A549 (cell line): ENCODE measurements around the gene GDF2. TPM values are rescaled to one million over a fixed set of nuclear protein-coding genes. Genes with fewer than 3 reads are reported as not detected.

Experiments used
- ATAC-seq, 2 experiments: fragments of 200-7000 bp in 1 of 2; fragments of >200 bp in 1 of 2; cut with Nextera tagmentation in 1 of 2; cut with Tn5 transposase in 1 of 2; 3 replicates each; pipeline versions ENCODE4 v1.8.0 to v1.9.1; 2018 to 2020; ENCODE audit warnings: mild to moderate bottlenecking in 1 of 2, moderate library complexity in 1 of 2
- CTCF ChIA-PET: fragments of 300-600 bp; sonication (Branson Sonifier 250); formaldehyde crosslinking; extraction: SDS; loops from one replicate; lab custom pipeline; 2021; ENCODE audit warnings: antibody characterized with exemption, inconsistent platforms; lab: Yijun Ruan, JAX
- POLR2A ChIA-PET: fragments of 350-600 bp; formaldehyde crosslinking; extraction: SDS; loops from one replicate; lab custom pipeline; 2021; ENCODE audit warnings: antibody characterized with exemption, inconsistent platforms; lab: Yijun Ruan, JAX
- DNase-seq, 2 experiments: peaks; one replicate each; pipeline versions ENCODE4 v3.0.0 to v3.0.0-alpha.2; 2011 to 2016; ENCODE audit warnings: low read depth in 1 of 2, low spot score in 1 of 2
- FAIRE-seq: peaks from 2 replicates; lab custom pipeline; 2011; peaks lifted over from hg19 to GRCh38; lab: Jason Lieb, UNC
- H3K27ac ChIP-seq, 2 experiments: fragments of >200 bp; sonication (Bioruptor Twin); formaldehyde crosslinking; 3 replicates each; pipeline ENCODE4 v1.5.1; 2016 to 2017
- H3K4me1 ChIP-seq: fragments of >200 bp; sonication (Bioruptor Twin); formaldehyde crosslinking; 3 replicates; pipeline ENCODE4 v1.6.1; 2016
- H3K4me2 ChIP-seq: fragments of >200 bp; sonication (Bioruptor Twin); formaldehyde crosslinking; 3 replicates; pipeline ENCODE4 v1.6.1; 2016
- H3K4me3 ChIP-seq: fragments of >200 bp; sonication (Bioruptor Twin); formaldehyde crosslinking; 3 replicates; pipeline ENCODE4 v1.5.1; 2016
- H3K9me3 ChIP-seq: fragments of >200 bp; sonication (Bioruptor Twin); formaldehyde crosslinking; 3 replicates; pipeline ENCODE4 v1.6.1; 2016
- BHLHE40 ChIP-seq: IDR thresholded peaks from 2 replicates; pipeline ENCODE4 v1.6.1; 2012; ENCODE audit warnings: low read depth, low read length, inconsistent platforms
- CBX8 ChIP-seq: fragments of 200-600 bp; sonication (generic); IDR thresholded peaks from 2 replicates; pipeline ENCODE4 v1.6.1; 2016
- CHD2 ChIP-seq: fragments of 150-350 bp; IDR thresholded peaks from 2 replicates; pipeline ENCODE4 v1.6.1; 2014; ENCODE audit warnings: low read length; ENCODE audit not compliant: partially characterized antibody
- EP300 ChIP-seq, 2 experiments: fragments of >200 bp; sonication (Bioruptor Twin); formaldehyde crosslinking; IDR thresholded peaks; 2 replicates in 1 of 2; 3 replicates in 1 of 2; pipeline ENCODE4 v1.6.1; 2016 to 2017
- GATA3 ChIP-seq: IDR thresholded peaks from 2 replicates; pipeline ENCODE4 v1.6.1; 2012; ENCODE audit warnings: borderline replicate concordance
- HMGXB4 ChIP-seq: fragments of 250-450 bp; sonication (Bioruptor Pico); IDR thresholded peaks from 2 replicates; pipeline ENCODE4 v1.5.0; 2021; ENCODE audit warnings: mild to moderate bottlenecking, moderate library complexity, borderline replicate concordance
- JUN ChIP-seq, 2 experiments: fragments of >200 bp; sonication (Bioruptor Twin); formaldehyde crosslinking; IDR thresholded peaks; 2 replicates in 1 of 2; 3 replicates in 1 of 2; pipeline ENCODE4 v1.6.1; 2016 to 2017
- KDM5A ChIP-seq: fragments of 200-600 bp; sonication (generic); IDR thresholded peaks from 2 replicates; pipeline ENCODE4 v1.6.1; 2016; ENCODE audit warnings: antibody characterized with exemption, mild to moderate bottlenecking
- MAFK ChIP-seq: fragments of 450-650 bp; IDR thresholded peaks from 2 replicates; pipeline ENCODE4 v1.6.1; 2014; ENCODE audit not compliant: partially characterized antibody
- MAX ChIP-seq: IDR thresholded peaks from 2 replicates; pipeline ENCODE4 v1.6.1; 2012
- MYC ChIP-seq: IDR thresholded peaks from 2 replicates; pipeline ENCODE4 v1.6.1; 2012; ENCODE audit warnings: mild to moderate bottlenecking, inconsistent platforms, low read length, improper control_type of control experiment, borderline replicate concordance
- NPAS2 ChIP-seq: fragments of 250-450 bp; sonication (Bioruptor Pico); IDR thresholded peaks from 2 replicates; pipeline ENCODE4 v1.8.0; 2022; ENCODE audit warnings: mild to moderate bottlenecking, moderate library complexity, borderline replicate concordance
- NR3C1 ChIP-seq: fragments of >200 bp; sonication (Bioruptor Twin); formaldehyde crosslinking; IDR thresholded peaks from 3 replicates; pipeline ENCODE4 v1.6.1; 2017
- SMC3 ChIP-seq: fragments of >200 bp; sonication (Bioruptor Twin); formaldehyde crosslinking; IDR thresholded peaks from 3 replicates; pipeline ENCODE4 v1.6.1; 2018; ENCODE audit warnings: inconsistent platforms
- TP53 ChIP-seq: fragments of 250-450 bp; sonication (Bioruptor Pico); IDR thresholded peaks from 2 replicates; pipeline ENCODE4 v1.5.0; 2021; ENCODE audit warnings: mild to moderate bottlenecking, moderate library complexity
- ZFP36 ChIP-seq: fragments of 450-650 bp; IDR thresholded peaks from 2 replicates; pipeline ENCODE4 v1.6.1; 2014; ENCODE audit warnings: borderline replicate concordance; ENCODE audit not compliant: partially characterized antibody
- ZSCAN20 ChIP-seq: fragments of 250-450 bp; sonication (Bioruptor Pico); IDR thresholded peaks from 2 replicates; pipeline ENCODE4 v1.8.0; 2022; ENCODE audit warnings: mild to moderate bottlenecking, moderate library complexity
- WGBS: methylation state at CpG from one replicate; pipeline ENCODE4 v1.1.6; 2017; ENCODE audit errors: missing lambda C conversion rate; 5-methylcytosine and 5-hydroxymethylcytosine counted together
- polyA plus RNA-seq, 4 experiments: library from polyadenylated mRNA; depleted of rRNA in 3 of 4; stranded (reverse); fragments of >200 nt; fragmentation: RNase III in 1 of 4; extraction: RNeasy Plus Mini Kit Qiagen cat#74134 plus additional on column Dnase treatment in 1 of 4; gene quantifications; 2 replicates in 3 of 4; 3 replicates in 1 of 4; pipeline ENCODE4 v1.2.3, GENCODE V29; 2011 to 2017
- TF ChIP-seq, protein P1 (sequence below): IDR thresholded peaks from 2 replicates; pipeline ENCODE4 v1.6.1; 2012
- TF ChIP-seq, protein P2 (sequence below): fragments of 250-450 bp; sonication (Bioruptor Pico); IDR thresholded peaks from 2 replicates; pipeline ENCODE4 v1.5.0; 2020; ENCODE audit warnings: low read depth, mild to moderate bottlenecking, moderate library complexity
- TF ChIP-seq, protein P3 (sequence below): fragments of 200-600 bp; sonication (generic); IDR thresholded peaks from 2 replicates; pipeline ENCODE4 v1.6.1; 2016; ENCODE audit warnings: antibody characterized with exemption, mild to moderate bottlenecking, moderate library complexity
- TF ChIP-seq, protein P4 (sequence below): fragments of >200 bp; sonication (Bioruptor Twin); formaldehyde crosslinking; IDR thresholded peaks from 3 replicates; pipeline ENCODE4 v1.6.1; 2016
- TF ChIP-seq, protein P5 (sequence below): fragments of 150-350 bp; IDR thresholded peaks from 2 replicates; pipeline ENCODE4 v1.6.1; 2014; ENCODE audit warnings: low read depth, mild to moderate bottlenecking, low read length

The GDF2 gene
- polyA plus RNA-seq, 2 of the 4 experiments (the other 2 are of a cell fraction): not detected

DNA sequence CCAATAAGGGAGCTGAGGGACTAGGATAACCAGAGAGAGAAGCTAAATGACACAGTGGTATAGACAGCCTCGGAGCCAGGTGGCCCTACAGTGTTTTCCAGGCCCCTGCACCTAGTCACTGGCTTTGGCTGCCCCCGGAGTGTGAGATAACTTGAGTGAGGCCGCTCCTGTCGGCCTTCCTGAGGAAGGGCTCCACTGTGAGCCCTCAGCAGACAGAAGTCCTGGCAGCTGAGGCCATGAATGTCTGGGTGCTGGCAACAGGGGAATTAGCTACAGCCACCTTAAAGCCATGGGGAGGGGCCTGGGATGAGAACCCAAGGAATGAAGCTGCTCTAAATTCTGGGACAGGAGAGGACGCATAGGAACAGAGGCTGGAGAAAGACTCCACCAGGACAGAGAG is 26.8 kb upstream of the GDF2 start (continued):
- TF ChIP-seq, protein P1, sequence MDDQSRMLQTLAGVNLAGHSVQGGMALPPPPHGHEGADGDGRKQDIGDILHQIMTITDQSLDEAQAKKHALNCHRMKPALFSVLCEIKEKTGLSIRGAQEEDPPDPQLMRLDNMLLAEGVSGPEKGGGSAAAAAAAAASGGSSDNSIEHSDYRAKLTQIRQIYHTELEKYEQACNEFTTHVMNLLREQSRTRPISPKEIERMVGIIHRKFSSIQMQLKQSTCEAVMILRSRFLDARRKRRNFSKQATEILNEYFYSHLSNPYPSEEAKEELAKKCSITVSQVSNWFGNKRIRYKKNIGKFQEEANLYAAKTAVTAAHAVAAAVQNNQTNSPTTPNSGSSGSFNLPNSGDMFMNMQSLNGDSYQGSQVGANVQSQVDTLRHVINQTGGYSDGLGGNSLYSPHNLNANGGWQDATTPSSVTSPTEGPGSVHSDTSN: no peak
- TF ChIP-seq EP300 (IDR thresholded peaks at IDR 0.05) (no peak), ZSCAN20 (CRISPR knock-in tag) (no peak), SMC3 (no peak)

- DNase-seq (no peak), FAIRE-seq (no peak), ATAC-seq (no peak)
- TF ChIP-seq, protein P2, sequence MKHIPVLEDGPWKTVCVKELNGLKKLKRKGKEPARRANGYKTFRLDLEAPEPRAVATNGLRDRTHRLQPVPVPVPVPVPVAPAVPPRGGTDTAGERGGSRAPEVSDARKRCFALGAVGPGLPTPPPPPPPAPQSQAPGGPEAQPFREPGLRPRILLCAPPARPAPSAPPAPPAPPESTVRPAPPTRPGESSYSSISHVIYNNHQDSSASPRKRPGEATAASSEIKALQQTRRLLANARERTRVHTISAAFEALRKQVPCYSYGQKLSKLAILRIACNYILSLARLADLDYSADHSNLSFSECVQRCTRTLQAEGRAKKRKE (CRISPR knock-in tag): no peak
- TF ChIP-seq, protein P3, sequence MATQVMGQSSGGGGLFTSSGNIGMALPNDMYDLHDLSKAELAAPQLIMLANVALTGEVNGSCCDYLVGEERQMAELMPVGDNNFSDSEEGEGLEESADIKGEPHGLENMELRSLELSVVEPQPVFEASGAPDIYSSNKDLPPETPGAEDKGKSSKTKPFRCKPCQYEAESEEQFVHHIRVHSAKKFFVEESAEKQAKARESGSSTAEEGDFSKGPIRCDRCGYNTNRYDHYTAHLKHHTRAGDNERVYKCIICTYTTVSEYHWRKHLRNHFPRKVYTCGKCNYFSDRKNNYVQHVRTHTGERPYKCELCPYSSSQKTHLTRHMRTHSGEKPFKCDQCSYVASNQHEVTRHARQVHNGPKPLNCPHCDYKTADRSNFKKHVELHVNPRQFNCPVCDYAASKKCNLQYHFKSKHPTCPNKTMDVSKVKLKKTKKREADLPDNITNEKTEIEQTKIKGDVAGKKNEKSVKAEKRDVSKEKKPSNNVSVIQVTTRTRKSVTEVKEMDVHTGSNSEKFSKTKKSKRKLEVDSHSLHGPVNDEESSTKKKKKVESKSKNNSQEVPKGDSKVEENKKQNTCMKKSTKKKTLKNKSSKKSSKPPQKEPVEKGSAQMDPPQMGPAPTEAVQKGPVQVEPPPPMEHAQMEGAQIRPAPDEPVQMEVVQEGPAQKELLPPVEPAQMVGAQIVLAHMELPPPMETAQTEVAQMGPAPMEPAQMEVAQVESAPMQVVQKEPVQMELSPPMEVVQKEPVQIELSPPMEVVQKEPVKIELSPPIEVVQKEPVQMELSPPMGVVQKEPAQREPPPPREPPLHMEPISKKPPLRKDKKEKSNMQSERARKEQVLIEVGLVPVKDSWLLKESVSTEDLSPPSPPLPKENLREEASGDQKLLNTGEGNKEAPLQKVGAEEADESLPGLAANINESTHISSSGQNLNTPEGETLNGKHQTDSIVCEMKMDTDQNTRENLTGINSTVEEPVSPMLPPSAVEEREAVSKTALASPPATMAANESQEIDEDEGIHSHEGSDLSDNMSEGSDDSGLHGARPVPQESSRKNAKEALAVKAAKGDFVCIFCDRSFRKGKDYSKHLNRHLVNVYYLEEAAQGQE: no peak
- TF ChIP-seq MAFK (no peak), NR3C1 (no peak), HMGXB4 (CRISPR knock-in tag) (no peak), EP300 (IDR thresholded peaks at IDR 0.05) (no peak), JUN (IDR thresholded peaks at IDR 0.05) (no peak), MYC (no peak), NPAS2 (CRISPR knock-in tag) (no peak), TP53 (no peak), GATA3 (no peak), CHD2 (no peak), BHLHE40 (no peak), ZFP36 (no peak), MAX (no peak), SMC3 (no peak), CBX8 (no peak), KDM5A (no peak)
- TF ChIP-seq, protein P4, sequence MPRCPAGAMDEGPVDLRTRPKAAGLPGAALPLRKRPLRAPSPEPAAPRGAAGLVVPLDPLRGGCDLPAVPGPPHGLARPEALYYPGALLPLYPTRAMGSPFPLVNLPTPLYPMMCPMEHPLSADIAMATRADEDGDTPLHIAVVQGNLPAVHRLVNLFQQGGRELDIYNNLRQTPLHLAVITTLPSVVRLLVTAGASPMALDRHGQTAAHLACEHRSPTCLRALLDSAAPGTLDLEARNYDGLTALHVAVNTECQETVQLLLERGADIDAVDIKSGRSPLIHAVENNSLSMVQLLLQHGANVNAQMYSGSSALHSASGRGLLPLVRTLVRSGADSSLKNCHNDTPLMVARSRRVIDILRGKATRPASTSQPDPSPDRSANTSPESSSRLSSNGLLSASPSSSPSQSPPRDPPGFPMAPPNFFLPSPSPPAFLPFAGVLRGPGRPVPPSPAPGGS: no peak
- TF ChIP-seq, protein P5, sequence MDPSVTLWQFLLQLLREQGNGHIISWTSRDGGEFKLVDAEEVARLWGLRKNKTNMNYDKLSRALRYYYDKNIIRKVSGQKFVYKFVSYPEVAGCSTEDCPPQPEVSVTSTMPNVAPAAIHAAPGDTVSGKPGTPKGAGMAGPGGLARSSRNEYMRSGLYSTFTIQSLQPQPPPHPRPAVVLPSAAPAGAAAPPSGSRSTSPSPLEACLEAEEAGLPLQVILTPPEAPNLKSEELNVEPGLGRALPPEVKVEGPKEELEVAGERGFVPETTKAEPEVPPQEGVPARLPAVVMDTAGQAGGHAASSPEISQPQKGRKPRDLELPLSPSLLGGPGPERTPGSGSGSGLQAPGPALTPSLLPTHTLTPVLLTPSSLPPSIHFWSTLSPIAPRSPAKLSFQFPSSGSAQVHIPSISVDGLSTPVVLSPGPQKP: no peak
- no peak overlapping the region for H3K27ac ChIP-seq
- no peaks in the 10 kb centered on the region for H3K9me3 ChIP-seq
- H3K4me1 ChIP-seq: no peaks in the 10 kb centered on the region
- ChIA-PET CTCF (interaction anchor here (0.7 to 1.4 kb wide), 3 partner anchors 108 to 1267 kb away, joined by 3 to 5 read pairs (median 3); no protein-coding TSS in a partner anchor), POLR2A (no interaction called here)
- H3K4me2 ChIP-seq: no peak overlapping the region
- 49% methylated on average over 12 of the region's 12 CpGs for WGBS
- H3K4me3 ChIP-seq: no peak overlapping the region
Observed at GRCh38 chr10:47296156-47296894, 25.9 kb upstream of the GDF2 start.
